ENCODE data around the gene TUBB3. TPM values are rescaled to one million over a fixed set of nuclear protein-coding genes. Genes with fewer than 3 reads are reported as not detected.

Gene TUBB3
- 365 and 394 TPM in 2 replicates for total RNA-seq

DNA sequence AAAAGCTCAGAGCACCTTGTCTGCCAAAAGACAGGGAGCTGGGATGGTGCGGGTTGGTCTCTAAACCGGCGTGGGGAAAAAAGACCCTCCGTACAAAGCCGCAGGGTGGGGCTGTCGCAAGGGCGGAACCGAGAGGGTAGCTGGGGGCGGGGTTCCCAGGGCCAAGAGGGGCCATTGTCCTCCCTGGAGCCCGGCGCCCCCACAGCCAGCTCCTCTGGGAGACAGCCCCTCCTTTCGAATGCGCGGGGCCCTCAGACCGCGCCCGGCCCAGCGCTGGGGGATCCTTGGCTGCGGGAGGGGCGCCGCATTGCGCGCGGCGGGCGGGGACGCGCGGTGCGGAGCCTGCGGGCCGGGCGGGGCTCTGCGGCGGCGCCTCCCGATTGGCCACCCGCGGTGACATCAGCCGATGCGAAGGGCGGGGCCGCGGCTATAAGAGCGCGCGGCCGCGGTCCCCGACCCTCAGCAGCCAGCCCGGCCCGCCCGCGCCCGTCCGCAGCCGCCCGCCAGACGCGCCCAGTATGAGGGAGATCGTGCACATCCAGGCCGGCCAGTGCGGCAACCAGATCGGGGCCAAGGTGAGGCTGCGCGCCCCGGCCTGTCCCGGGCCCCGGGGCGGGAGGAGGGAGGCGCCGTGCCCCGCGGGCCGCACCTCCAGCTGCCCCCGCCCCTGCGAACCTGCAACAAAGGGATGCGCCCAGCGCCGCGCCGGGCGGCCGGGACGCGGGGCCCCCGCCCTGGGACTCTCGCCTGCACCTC, at the start of gene TUBB3:
TUBB3 (plus strand) TSS at position 459 of the 756 bp plus-strand sequence; CDS start at position 519, 60 bp downstream.

GRCh38 chr16:89918453-89919347, 4.4 kb upstream of the TUBB3 start, which contains the start of gene MC1R:
Gene MC1R, plus strand, starts transcription at chr16:89918862. Its CDS starts 397 bp downstream, at chr16:89919259.

Other genes with a start within 250 kb of the TUBB3 start
- 43.2 and 54.9 TPM in 2 replicates for gene CDK10, start 236.7 kb upstream of the TUBB3 start, total RNA-seq
- 9.9 and 19.3 TPM in 2 replicates for gene SPATA2L, start 221.6 kb upstream of the TUBB3 start, total RNA-seq
- 9.0 and 15.6 TPM in 2 replicates for gene VPS9D1, start 202.4 kb upstream of the TUBB3 start, total RNA-seq
- 7.2 and 8.2 TPM in 2 replicates for gene ZNF276, start 201.8 kb upstream of the TUBB3 start, total RNA-seq
- 14.4 and 26.9 TPM in 2 replicates for gene FANCA, start 106.7 kb upstream of the TUBB3 start, total RNA-seq
- 1.6 and 4.0 TPM in 2 replicates for gene SPIRE2, start 94.9 kb upstream of the TUBB3 start, total RNA-seq
- 142 and 146 TPM in 2 replicates for gene TCF25, start 49.8 kb upstream of the TUBB3 start, total RNA-seq
- 10.8 and 11.0 TPM in 2 replicates for gene MC1R, start 4.5 kb upstream of the TUBB3 start, total RNA-seq
- 95.7 and 135 TPM in 2 replicates for gene DEF8, start 25.4 kb downstream of the TUBB3 start, total RNA-seq
- gene DBNDD1, start 96.1 kb downstream of the TUBB3 start, total RNA-seq: under 0.01 and 0.53 TPM in 2 replicates
- gene PRDM7, start 154.0 kb downstream of the TUBB3 start, total RNA-seq: not detected in 2 replicates